GM21447 (cell line): ENCODE results near the gene TIMP3.

Experiments used
- ATAC-seq: cut with Tn5 transposase; IDR thresholded peaks from one replicate; pipeline ENCODE4 v1.9.1; 2021; ENCODE audit not compliant: unreplicated experiment

The TIMP3 gene

DNA sequence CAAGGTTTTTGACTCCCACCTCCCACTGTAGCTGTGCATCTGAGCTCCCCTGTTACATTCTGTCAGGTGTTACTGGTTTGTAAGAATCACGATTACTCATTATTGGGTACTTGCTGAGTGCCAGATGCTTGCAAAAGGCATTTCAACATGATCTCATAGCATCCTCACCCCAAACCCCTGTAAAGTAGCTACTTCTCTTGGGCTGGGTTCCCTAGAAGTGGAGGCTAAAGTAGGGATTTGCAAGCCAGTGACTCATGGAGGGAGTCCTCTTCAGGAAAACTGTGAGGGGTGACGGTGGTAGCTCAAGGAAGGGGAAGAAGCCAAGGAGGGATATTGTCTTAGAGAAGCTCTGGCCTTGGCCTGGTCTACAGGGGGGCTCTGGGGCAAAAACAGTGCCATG, 78.6 kb downstream of the TIMP3 start:
- ATAC-seq = no peak

DNA sequence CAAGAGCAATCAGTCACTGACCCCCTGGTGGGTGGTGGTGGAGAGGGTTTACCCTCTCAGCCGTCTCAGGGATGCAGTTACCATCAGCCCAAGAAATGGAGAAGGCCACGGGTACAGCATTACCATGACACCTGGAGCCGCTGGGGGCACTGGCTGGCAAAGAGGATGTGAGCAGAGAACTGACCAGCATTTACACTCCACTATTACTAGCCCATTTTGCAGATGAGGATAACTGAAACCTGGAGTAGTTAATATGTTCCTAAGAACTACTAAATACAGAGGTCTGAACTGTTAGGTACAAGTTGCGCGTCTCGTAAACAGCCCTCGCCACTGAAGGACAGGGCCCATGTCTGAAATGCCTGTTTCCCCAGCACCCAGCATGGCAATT, 79.0 kb downstream of the TIMP3 start:
- ATAC-seq = no peak

DNA sequence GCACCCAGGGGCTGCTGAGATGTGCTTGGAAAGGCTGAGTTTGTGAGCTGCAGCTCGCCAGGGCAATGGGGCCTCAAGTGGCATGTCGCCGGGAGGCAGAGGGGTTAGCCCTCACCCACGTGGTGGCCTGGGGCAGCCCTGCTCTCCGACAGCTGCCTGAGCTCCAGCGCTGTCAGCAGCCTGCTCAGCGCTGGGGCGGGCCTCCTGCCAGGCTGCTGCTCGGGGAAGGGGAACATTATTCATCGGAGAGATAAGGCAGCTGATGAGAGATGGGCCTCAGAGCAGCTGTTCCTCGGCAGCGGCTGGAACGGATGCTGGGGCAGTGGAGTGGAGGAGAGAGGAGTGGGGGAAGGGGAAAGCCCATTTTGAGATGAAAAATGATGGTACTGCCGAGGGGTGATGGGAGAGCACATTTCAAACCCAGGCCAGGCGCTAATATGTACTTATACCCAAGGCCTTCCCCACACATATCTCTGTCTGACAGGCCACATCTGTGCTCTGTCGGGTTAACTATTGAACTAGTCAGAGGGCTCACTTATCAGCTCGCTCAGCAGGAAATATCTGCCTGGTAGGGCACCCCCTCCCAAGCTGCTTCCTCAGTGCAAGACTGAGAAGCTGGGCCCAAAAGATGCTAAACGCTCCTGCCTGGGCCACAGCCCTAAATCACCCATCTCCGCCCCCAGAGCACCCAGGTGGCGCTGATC, 79.5 kb downstream of the TIMP3 start:
- no peak for ATAC-seq

DNA sequence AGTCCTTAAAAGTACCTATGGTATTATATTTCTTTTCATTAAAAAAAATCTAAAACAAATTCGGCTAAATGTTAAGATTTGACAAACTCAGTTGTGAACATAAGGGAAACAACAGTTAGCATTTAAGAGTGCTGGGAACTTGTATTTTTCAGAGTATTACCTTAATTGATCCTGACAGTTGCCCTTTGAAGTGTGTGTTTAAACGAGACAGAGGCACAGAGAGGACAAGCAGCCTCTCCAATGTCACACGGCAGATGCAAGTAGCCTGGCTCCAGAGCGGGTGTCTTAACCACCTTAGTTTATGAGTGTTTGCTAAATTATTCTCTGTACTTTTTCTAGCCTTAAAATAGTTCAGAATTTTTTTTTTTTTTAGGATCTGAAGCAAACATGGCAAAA, 80.9 kb downstream of the TIMP3 start:
- ATAC-seq = no peak

DNA sequence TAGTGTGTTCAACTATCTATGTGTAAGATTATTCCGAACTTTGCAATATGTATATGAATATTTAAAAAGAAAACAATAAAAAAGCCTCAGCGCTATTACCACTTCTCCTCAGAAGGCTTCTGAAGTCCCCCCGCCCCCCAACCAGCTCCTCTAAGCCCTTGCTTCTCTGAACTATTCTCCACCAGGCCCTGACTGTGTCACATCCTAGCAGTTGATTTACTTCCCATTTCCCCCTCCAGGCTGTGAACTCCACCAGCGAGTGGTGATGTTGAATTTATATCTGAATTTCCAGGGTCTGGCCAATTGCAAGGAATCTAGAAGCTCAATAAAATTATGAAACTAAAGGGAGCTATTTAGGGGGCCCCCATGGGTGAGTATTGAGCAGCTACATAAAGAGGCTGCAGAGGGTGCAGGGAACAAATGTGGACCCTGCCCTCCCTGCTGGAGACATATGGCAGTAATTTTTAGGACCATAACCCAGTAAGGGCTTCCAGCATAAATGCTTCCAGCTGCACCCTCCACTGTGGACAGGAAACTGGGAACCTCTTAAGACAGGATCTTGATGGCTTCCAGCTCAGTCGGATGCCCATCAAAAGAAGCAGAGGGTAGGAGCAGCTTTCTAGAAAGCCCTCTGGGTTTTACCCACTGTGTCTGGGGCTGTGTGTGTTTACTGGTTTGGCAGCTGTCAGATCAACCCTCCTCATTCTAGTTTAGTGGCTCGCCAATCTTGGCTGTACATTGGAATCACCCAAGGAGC, 81.4 kb downstream of the TIMP3 start:
- no peak for ATAC-seq

DNA sequence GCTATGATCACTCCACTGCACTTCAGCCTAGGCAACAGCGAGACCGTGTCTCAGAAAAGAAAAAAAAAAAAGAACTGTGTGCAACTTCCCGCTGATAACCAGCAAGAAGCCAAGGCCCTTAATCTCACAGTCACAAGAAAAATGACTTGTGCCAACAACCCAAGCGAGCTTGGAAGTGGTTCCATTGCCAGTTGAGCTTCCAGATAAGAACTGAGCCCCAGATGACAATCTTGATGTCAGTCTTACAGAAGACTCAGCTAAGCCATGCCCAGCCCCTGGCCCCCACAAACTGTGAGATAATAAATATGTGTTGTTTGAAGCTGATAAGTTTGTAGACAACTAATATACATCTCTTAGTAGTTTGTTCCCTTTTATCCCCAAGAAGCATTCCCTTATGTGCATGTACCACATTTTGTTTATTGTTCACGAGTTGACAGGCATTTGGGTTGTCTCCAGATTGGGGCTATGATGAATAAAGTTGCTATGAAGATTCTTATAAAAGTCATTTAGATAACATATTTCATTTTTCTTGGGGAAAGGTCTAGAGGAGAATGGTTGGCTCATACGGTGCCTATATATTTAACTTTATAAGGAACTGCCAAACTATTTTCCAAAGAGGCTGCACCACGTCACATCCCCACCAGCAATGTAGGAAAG, 85.9 kb downstream of the TIMP3 start:
- ATAC-seq = no peak

DNA sequence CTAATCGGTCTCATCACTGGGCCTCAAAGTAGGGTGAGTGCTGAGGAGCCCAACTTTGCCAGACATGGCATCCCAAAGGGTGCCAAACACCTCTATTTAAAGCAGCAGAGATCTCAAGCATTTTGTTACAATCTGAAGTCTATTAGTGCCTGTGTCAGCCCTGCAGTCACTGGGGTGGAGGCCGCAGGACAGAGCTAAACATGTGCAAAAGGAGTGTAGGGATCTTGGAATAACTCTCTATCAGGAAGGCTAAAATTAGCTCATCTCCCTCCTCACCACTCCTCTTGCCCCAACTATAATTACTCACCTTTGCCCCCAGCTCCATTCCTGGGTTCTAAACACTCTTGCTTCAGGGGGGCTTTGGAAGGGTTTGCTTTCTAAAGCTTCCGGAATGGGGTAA, 87.5 kb downstream of the TIMP3 start:
- no peak for ATAC-seq

DNA sequence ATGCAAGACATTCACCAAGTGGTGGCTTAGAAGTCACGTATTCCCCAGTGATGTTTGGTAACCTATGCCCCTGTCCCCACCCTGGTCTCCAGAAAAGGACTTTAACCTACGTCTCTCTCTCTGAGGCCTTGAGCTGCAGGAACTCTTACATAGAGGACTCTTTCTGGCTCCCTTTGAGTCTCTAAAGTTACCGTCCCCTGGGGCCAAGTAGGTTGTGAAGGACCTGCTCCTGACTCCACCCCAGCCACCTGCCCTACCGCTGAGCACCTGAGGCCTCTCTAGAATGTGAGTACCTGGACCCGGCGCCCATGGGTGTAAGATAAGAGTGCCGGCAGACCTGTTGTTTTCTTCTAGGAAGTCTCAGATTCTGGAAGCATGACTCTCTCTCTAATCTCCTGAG, 95.4 kb downstream of the TIMP3 start:
- ATAC-seq = no peak

DNA sequence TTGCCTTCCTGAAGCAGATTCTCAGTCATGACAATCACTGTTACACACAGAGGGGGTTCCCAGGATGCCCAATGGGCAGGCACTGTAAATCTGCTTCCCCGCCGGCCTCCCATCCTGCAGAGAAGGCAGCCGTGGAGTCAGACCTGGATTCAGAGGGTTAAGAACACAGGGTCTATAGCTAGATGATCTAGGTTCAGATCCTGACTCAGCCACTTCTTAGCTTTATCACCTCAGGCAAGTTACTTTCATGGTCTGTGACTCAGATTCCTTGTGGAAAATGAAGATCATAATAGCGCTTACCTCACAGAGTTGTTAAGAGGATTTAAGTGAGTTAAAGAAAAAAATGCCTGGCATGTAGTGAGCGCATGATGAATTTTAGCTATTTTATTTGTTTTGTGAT, 95.9 kb downstream of the TIMP3 start:
- ATAC-seq = no peak

DNA sequence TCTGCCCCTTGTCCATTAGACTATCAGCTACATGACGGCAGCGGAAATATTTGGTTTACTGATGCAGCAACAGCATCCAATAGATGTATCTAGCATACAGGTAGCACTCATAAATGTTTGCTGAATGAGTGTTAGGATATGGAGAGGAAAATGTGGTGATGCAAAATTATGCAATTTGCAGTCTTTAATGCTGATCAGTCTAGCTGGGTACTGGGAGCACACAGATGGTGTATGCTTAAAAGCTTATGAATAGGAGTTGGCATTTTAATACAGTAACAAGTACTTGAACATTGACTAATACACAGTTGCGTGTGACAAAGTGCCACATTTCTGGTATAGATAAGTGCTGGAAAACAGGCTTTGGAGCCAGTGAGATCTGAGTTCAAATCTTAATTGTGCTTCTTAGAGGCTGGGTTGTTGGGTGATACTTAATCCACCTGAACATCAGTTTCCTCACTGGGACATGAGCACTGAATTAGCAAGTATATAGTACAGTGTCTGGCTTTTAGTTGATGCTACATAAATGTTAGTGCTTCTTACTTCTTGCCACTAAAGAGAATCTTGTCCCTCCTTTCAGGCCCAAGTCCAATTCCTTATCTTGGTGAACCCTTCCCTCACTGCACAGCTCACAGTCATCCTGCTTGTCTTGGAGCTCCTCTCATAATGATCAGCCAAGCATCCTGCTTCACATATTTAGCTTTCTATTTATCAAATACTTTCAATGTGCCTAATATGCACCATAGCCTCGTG, 99.6 kb downstream of the TIMP3 start:
- no peak for ATAC-seq

DNA sequence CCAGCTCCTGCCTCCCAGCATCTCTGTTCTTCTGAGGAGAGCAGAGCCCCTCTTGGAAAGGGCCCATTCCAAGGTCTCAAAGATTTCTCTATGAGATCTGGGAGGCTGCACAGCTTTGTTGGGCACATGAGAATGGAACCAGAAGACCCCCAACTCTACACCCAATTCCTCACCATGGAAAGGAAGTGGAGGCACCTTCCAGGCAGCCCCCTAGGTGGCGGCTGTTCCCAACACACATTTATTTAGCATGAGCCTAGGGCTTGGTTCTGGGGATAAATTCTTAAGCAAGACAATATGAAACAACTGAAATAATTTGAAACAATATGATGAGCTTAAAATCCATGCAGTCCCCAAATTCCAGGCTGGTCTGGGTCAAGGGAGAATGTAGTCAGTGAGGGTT, 100.4 kb downstream of the TIMP3 start:
- no peak for ATAC-seq

DNA sequence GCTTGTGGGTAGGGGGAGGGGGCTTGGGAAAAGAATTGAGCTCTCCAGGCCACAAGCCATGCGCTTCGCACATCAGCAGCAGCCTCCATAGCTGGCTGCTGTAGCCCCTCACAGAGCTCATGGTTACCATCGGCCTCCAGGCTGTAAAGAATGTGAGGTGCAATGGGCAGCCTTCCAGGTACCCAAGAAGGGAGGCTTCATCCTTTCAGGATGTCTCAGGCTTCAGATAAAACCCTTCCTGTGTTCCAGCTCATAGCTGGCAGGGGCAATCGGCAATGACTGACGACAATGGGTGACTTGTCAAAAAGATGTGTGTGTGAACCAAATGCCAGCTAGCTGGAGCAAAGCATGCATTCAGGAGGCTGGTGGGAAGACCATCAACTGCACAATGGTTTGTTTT, 102.0 kb downstream of the TIMP3 start:
- no peak for ATAC-seq

DNA sequence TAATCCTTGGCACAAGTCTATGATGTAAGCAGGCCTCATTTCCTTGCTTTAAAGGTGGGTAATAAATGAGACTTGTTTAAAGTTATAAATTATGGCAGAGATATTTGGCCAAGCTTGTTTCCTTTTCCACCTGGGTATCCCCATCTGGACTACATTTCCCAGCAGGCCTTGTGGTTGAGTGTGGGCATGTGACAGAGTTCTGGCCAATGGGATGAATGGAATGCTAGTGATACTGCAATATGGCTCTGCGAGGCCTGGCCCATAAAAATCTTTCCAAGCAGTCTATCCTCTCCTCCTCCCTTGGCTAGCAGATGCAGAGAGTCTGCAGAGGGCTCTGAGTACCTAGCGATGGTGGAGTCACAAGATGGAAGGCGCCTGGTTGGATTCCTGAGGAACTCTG, 102.5 kb downstream of the TIMP3 start:
- no peak for ATAC-seq

DNA sequence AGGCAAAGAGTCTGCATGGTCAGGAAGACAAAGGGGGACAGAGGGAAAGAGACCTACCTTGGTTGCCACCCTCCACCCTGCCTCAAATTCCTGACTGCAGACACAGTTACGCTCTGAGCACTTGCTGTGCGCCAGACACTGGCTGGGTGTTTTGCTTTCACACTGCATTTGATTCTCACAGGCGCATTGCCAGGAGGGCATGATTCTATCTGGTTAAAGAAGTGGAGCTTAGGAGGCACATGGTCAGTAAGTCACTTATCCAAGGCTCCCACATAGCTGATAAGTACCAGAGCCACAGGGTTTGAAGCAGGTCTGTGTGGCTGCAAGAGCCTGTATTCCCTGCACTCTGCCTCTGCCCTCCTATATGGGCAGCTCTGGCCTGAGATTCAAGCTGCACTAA, 103.9 kb downstream of the TIMP3 start:
- ATAC-seq = no peak

DNA sequence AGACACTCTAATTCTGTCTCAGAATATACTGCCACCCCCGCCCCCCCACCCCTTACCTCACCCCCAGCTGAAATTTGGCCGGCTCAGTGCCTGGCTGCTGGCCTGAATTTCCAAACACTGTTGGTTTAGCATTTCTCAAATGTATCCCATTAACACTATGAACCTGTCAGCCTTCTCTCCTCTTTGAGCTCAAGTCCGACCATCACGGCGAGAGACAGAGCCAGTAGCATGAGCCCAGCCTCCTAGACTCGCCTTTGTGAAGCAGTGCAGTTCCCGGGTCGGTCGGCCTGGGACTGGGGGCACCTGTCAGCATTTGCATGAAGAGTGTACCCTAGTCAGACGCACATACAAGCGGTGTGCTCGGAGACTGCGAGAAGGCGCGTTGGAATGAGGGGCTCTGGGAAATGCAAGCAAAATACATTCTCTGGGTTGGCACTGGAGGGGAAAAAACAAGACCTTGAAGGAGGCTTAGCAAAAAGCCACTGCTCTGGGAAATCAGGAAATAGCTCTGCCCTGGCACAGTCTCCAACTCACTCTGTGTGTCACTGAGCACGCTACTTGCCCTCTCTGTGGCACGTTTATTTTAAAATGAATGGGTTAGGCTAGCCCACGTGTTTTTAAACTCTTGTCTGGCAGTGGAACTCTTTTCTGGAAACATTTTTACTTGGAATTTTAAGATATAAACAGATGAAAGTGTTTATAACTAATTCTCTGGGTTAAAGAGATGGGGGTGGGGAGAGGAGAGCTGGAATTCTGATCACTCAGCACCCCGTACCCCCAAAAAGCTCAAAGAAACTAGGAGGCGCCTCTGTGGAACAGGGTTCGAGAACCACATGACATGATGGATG, 108.3 kb downstream of the TIMP3 start:
- no peak for ATAC-seq

DNA sequence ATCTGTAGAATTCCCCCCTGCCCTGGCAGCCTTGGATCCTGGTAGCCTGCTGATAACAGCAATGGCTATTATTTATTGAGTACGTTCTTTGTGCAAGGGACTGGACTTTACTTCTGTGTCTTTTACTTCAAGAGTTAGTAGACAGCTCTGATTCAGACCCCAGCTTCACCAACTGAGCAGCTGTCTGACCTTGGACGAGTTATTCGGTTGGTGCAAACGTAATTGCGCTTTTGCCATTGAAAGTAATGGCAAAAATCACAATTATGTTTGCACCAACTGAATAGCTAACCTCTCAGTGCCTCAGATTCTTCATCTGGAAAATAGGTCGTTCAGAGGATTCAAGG, 108.9 kb downstream of the TIMP3 start:
- ATAC-seq = no peak

DNA sequence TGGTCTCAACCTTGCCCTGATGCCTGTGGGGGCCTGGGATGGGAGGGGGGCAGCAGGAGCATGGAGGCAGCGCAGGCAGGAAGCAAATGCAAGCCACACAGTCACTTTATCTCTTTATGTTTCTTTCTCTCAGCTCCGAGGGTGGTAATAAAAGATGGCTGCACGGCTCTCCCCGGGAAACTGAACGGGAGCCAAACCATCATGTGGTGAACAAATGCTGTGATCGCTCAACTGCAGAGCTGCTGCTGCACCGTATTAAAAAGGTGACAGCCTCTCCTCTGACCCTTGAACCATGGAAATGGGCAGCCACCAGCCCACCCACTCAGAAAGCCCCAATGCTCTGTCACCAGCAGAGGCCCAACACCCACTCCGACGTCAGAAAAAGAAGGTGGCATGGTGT, 110.0 kb downstream of the TIMP3 start:
- no peak for ATAC-seq
